Natural killer cell (primary cell): ENCODE measurements around the gene SEMA3C. TPM values are rescaled to one million over a fixed set of nuclear protein-coding genes. Genes with fewer than 3 reads are reported as not detected.

ENCODE experiments used
- ATAC-seq, 3 donors: fragments of 150-1000 bp in 2 of 3; fragments of 200-7000 bp in 1 of 3; cut with Tn5 transposase; 1 replicate in 1 of 3; 2 replicates in 2 of 3; pipeline ENCODE4 v1.10.0; 2021; ENCODE audit warnings: mild to moderate bottlenecking in 2 of 3, moderate library complexity in 2 of 3
- DNase-seq, 2 donors: peaks; one replicate each; pipeline versions ENCODE4 v3.0.0 to v3.0.0-alpha.2; 2013 to 2021; ENCODE audit warnings: mixed read lengths in 1 of 2
- H3K27ac ChIP-seq: one replicate; pipeline ENCODE4 v1.5.1; 2013; ENCODE audit warnings: mild to moderate bottlenecking, low read length
- H3K27me3 ChIP-seq: one replicate; pipeline ENCODE4 v1.6.1; 2013; ENCODE audit warnings: low read length; ENCODE audit not compliant: control insufficient read depth, insufficient read depth
- H3K36me3 ChIP-seq: one replicate; pipeline ENCODE4 v1.6.1; 2013; ENCODE audit warnings: low read length; ENCODE audit not compliant: control insufficient read depth, insufficient read depth
- H3K4me1 ChIP-seq: one replicate; pipeline ENCODE4 v1.6.1; 2013; ENCODE audit warnings: low read length; ENCODE audit not compliant: control insufficient read depth, insufficient read depth
- H3K4me3 ChIP-seq: one replicate; pipeline ENCODE4 v1.5.1; 2013; ENCODE audit warnings: low read length
- H3K9me3 ChIP-seq: one replicate; pipeline ENCODE4 v1.6.1; 2013; ENCODE audit warnings: low read length; ENCODE audit not compliant: control insufficient read depth, insufficient read depth
- H3K27ac Mint-ChIP-seq, 2 donors: one replicate each; pipeline ENCODE4 v1.8.0; 2022; ENCODE audit warnings: mild to moderate bottlenecking in 2 of 2, mixed read lengths in 2 of 2, moderate library complexity in 1 of 2
- H3K27me3 Mint-ChIP-seq, 2 donors: one replicate each; pipeline ENCODE4 v1.8.0; 2022; ENCODE audit warnings: low read depth in 2 of 2, mixed read lengths in 2 of 2
- H3K36me3 Mint-ChIP-seq: one replicate; pipeline ENCODE4 v1.8.0; 2022; ENCODE audit warnings: mixed read lengths
- H3K4me1 Mint-ChIP-seq, 2 donors: one replicate each; pipeline ENCODE4 v1.8.0; 2022; ENCODE audit warnings: mixed read lengths in 2 of 2
- H3K4me3 Mint-ChIP-seq: one replicate; pipeline ENCODE4 v1.8.0; 2022; ENCODE audit warnings: mild to moderate bottlenecking, moderate library complexity, mixed read lengths
- H3K9me3 Mint-ChIP-seq, 2 donors: one replicate each; pipeline ENCODE4 v1.8.0; 2022; ENCODE audit warnings: mixed read lengths in 2 of 2
- CTCF ChIP-seq: fragments of 200-600 bp; IDR thresholded peaks from one replicate; pipeline ENCODE4 v1.8.0; 2022; ENCODE audit warnings: antibody characterized with exemption
- WGBS: methylation state at CpG from one replicate; pipeline ENCODE4 v1.1.7; 2013; ENCODE audit warnings: missing lambda C conversion rate; ENCODE audit not compliant: insufficient coverage; 5-methylcytosine and 5-hydroxymethylcytosine counted together
- intact Hi-C: fragments of 100-400 bp; cut with micrococcal nuclease; formaldehyde crosslinking; loops from one replicate; pipeline ENCODE4 v1.14.2; 2022
- total RNA-seq, 4 donors: library from RNA; stranded (reverse); fragments of 120-200 nt in 1 of 4; gene quantifications; one replicate each; pipeline versions ENCODE4 v1.2.3 to v1.2.4, GENCODE V29; 2013 to 2022

The SEMA3C gene
- total RNA-seq, 3 donors from 2014 or later (not counting 1 experiment from before 2014, with no cell fraction given), result 0.41 to 12.2 (median 0.94) TPM

GRCh38 chr7:80856769-80857168 is 62.1 kb downstream of the SEMA3C start:
- Mint-ChIP-seq H3K4me3 (no peak overlapping the region), H3K4me1 (no peaks in the 10 kb centered on the region), H3K9me3 (peaks cover 2 to 7% of the 10 kb centered on the region in 2 donors), H3K27ac (no peak overlapping the region), H3K27me3 (no peaks in the 10 kb centered on the region), H3K36me3 (no peaks in the 10 kb centered on the region)
- no peak for DNase-seq
- ATAC-seq, result no peak
- no peak for TF ChIP-seq CTCF
- 83% methylated on average over 2 of the region's 3 CpGs for WGBS
- intact Hi-C loops, result no loop called here
- no peak overlapping the region for H3K4me3 ChIP-seq
- no peaks in the 10 kb centered on the region for H3K4me1 ChIP-seq
- H3K27me3 ChIP-seq, result no peaks in the 10 kb centered on the region
- H3K36me3 ChIP-seq, result no peaks in the 10 kb centered on the region
- H3K9me3 ChIP-seq, result no peaks in the 10 kb centered on the region
- no peak overlapping the region for H3K27ac ChIP-seq

GRCh38 chr7:80851896-80852476 is 66.9 kb downstream of the SEMA3C start:
- Mint-ChIP-seq H3K9me3 (peaks cover 2 to 8% of the 10 kb centered on the region in 2 donors), H3K27me3 (no peaks in the 10 kb centered on the region), H3K4me1 (no peaks in the 10 kb centered on the region), H3K36me3 (no peaks in the 10 kb centered on the region), H3K27ac (no peak overlapping the region), H3K4me3 (no peak overlapping the region)
- TF ChIP-seq CTCF, result no peak
- Histone ChIP-seq H3K27me3 (no peaks in the 10 kb centered on the region), H3K36me3 (no peaks in the 10 kb centered on the region), H3K27ac (no peak overlapping the region), H3K4me3 (no peak overlapping the region), H3K9me3 (no peaks in the 10 kb centered on the region), H3K4me1 (no peaks in the 10 kb centered on the region)
- intact Hi-C loops, result no loop called here
- WGBS, result 76% methylated on average over 3 of the region's 3 CpGs
- DNase-seq, result no peak
- no peak for ATAC-seq

- Histone ChIP-seq H3K27me3 (no peaks in the 10 kb centered on the region), H3K27ac (no peak overlapping the region), H3K36me3 (no peaks in the 10 kb centered on the region), H3K4me3 (no peak overlapping the region), H3K4me1 (no peaks in the 10 kb centered on the region), H3K9me3 (no peaks in the 10 kb centered on the region)
- intact Hi-C loops, result no loop called here
- no peak for DNase-seq
- no peak for ATAC-seq
- Mint-ChIP-seq H3K27ac (no peak overlapping the region), H3K36me3 (no peaks in the 10 kb centered on the region), H3K4me1 (peaks cover 5 to 10% of the 10 kb centered on the region in 2 donors), H3K4me3 (no peak overlapping the region), H3K9me3 (peaks cover 2 to 20% of the 10 kb centered on the region in 2 donors), H3K27me3 (no peaks in the 10 kb centered on the region)
- WGBS, result 34% methylated on average over 4 of the region's 5 CpGs
- TF ChIP-seq CTCF, result no peak
Observed at GRCh38 chr7:80848841-80849240, 70.0 kb downstream of the SEMA3C start.

- Mint-ChIP-seq H3K36me3 (no peaks in the 10 kb centered on the region), H3K4me3 (no peak overlapping the region), H3K27ac (no peak overlapping the region), H3K27me3 (no peaks in the 10 kb centered on the region), H3K4me1 (peaks cover 5 to 10% of the 10 kb centered on the region in 2 donors), H3K9me3 (peaks cover 2 to 15% of the 10 kb centered on the region in 2 donors)
- TF ChIP-seq CTCF, result no peak
- Histone ChIP-seq H3K36me3 (no peaks in the 10 kb centered on the region), H3K27me3 (no peaks in the 10 kb centered on the region), H3K9me3 (no peaks in the 10 kb centered on the region), H3K4me3 (no peak overlapping the region), H3K4me1 (no peaks in the 10 kb centered on the region), H3K27ac (no peak overlapping the region)
- 91% methylated on average over 2 of the region's 3 CpGs for WGBS
- ATAC-seq, result no peak
- no peak for DNase-seq
- intact Hi-C loops, result no loop called here
Observed at GRCh38 chr7:80847895-80848294, 71.0 kb downstream of the SEMA3C start.
